Prostate gland (tissue), 2 donors: Measurements from ENCODE around the gene PTHLH.

Experiments
- CTCF ChIP-seq, 4 experiments: fragments of 200-600 bp in 2 of 4; fragments of 450-650 bp in 2 of 4; sonication (generic) in 2 of 4; IDR thresholded peaks; 1 replicate in 3 of 4; 2 replicates in 1 of 4; pipeline ENCODE4 v1.5.1; 2016 to 2019; ENCODE audit warnings: antibody characterized with exemption in 4 of 4, mild to moderate bottlenecking in 2 of 4, moderate library complexity in 2 of 4
- POLR2A ChIP-seq: fragments of 450-650 bp; IDR thresholded peaks from one replicate; pipeline ENCODE4 v1.6.1; 2016; ENCODE audit warnings: antibody characterized with exemption, mild to moderate bottlenecking
- POLR2AphosphoS5 ChIP-seq: sonication (generic); formaldehyde crosslinking; IDR thresholded peaks from one replicate; pipeline ENCODE4 v1.6.1; 2017; ENCODE audit warnings: antibody characterized with exemption

GRCh38 chr12:27975222-27976136 lies 2.9 kb upstream of the PTHLH start:
- TF ChIP-seq POLR2A (no peak), CTCF (IDR thresholded peaks at IDR 0.05) (no peak), POLR2AphosphoS5 (no peak)
